A673 (cell line): Measurements from ENCODE around the gene LBX1.

ENCODE experiments used
- EZH2 ChIP-seq: fragments of 200-600 bp; sonication (generic); IDR thresholded peaks from 2 replicates; pipeline ENCODE4 v1.6.1; 2017; ENCODE audit warnings: borderline replicate concordance, low read depth, mild to moderate bottlenecking, mixed read lengths, antibody characterized with exemption, low read length; ENCODE audit not compliant: poor library complexity, severe bottlenecking
- TF ChIP-seq, protein P1 (sequence below): fragments of 300-800, 200-600 bp; sonication (generic); conservative IDR thresholded peaks from 2 replicates; pipeline ENCODE4 v1.5.1; 2017; ENCODE audit warnings: low read depth, mild to moderate bottlenecking, antibody characterized with exemption, low read length, moderate library complexity, mixed read lengths

DNA sequence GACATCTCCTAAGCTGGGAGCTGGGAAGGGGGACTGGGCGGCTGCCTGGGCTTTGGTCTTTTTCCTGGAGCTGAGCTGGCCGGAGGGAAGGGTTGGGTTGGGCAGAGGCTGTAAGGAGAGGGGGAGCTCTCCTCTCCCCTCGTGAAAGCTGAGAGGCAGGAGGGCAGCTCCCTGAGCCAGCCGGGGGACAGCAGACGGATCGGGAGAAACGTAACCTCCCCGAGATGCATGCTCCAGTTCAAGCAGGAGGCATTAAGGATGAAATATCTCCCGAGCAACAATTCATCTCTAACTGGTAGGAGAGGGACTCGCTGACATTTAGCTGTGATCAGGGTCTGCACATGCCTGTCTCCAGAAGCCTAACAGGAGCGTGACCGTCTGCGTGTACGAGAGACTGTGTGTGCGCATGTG, 19.9 kb upstream of the LBX1 start:
- TF ChIP-seq, protein P1, sequence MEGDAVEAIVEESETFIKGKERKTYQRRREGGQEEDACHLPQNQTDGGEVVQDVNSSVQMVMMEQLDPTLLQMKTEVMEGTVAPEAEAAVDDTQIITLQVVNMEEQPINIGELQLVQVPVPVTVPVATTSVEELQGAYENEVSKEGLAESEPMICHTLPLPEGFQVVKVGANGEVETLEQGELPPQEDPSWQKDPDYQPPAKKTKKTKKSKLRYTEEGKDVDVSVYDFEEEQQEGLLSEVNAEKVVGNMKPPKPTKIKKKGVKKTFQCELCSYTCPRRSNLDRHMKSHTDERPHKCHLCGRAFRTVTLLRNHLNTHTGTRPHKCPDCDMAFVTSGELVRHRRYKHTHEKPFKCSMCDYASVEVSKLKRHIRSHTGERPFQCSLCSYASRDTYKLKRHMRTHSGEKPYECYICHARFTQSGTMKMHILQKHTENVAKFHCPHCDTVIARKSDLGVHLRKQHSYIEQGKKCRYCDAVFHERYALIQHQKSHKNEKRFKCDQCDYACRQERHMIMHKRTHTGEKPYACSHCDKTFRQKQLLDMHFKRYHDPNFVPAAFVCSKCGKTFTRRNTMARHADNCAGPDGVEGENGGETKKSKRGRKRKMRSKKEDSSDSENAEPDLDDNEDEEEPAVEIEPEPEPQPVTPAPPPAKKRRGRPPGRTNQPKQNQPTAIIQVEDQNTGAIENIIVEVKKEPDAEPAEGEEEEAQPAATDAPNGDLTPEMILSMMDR, result no peak
- no peak for TF ChIP-seq EZH2
